OCI-LY7 (cell line): ENCODE results near the gene CES5A. TPM values are rescaled to one million over a fixed set of nuclear protein-coding genes. Genes with fewer than 3 reads are reported as not detected.

ENCODE experiments used
- BruUV-seq: library from RNA; stranded (reverse); fragments of 400-500 nt; replicated peaks from 2 replicates; lab custom pipeline; 2021; lab: Mats Ljungman, UMichigan
- CTCF ChIA-PET: fragments of 300-600 bp; sonication (Branson Sonifier 250); formaldehyde crosslinking; loops from one replicate; lab custom pipeline; 2022; ENCODE audit warnings: antibody characterized with exemption; ENCODE audit not compliant: unreplicated experiment; lab: Charles Lee
- POLR2A ChIA-PET: fragments of 300-600 bp; sonication (Branson Sonifier 250); formaldehyde crosslinking; loops from one replicate; lab custom pipeline; 2022; ENCODE audit warnings: antibody characterized with exemption; lab: Charles Lee
- DNase-seq: peaks from one replicate; pipeline ENCODE4 v3.0.0-alpha.2; 2015; ENCODE audit warnings: low spot score
- H2AFZ ChIP-seq: fragments of 200-600 bp; sonication (generic), shearing (Covaris generic); 2 replicates; pipeline ENCODE4 v1.6.1; 2014; ENCODE audit warnings: mild to moderate bottlenecking, antibody characterized with exemption, low read length, moderate library complexity
- H3K27ac ChIP-seq: fragments of 200-600 bp; sonication (generic); 2 replicates; pipeline ENCODE4 v1.5.1; 2014; ENCODE audit warnings: mixed run types, low read depth, mild to moderate bottlenecking, moderate library complexity, low read length, inconsistent platforms; ENCODE audit not compliant: poor library complexity, severe bottlenecking
- H3K36me3 ChIP-seq: fragments of 200-600 bp; sonication (generic); 2 replicates; pipeline ENCODE4 v1.6.1; 2014; ENCODE audit warnings: mild to moderate bottlenecking, antibody characterized with exemption, low read length, moderate library complexity, mixed read lengths; ENCODE audit not compliant: insufficient read depth
- H3K4me1 ChIP-seq: fragments of 200-600 bp; sonication (generic); 2 replicates; pipeline ENCODE4 v1.5.1; 2014; ENCODE audit warnings: mild to moderate bottlenecking, low read length; ENCODE audit not compliant: insufficient read depth, poor library complexity, severe bottlenecking
- H3K4me2 ChIP-seq: fragments of 200-600 bp; sonication (generic); 2 replicates; pipeline ENCODE4 v1.6.1; 2014; ENCODE audit warnings: mild to moderate bottlenecking, low read length
- H3K4me3 ChIP-seq: fragments of 200-600 bp; sonication (generic); 2 replicates; pipeline ENCODE4 v1.5.1; 2014; ENCODE audit warnings: mild to moderate bottlenecking, low read depth, low read length; ENCODE audit not compliant: poor library complexity, severe bottlenecking
- H3K79me2 ChIP-seq: fragments of 200-600 bp; sonication (generic); 2 replicates; pipeline ENCODE4 v1.6.1; 2016; ENCODE audit warnings: low read depth, mild to moderate bottlenecking, low read length, moderate library complexity, mixed read lengths; ENCODE audit not compliant: insufficient read depth
- H3K9me2 ChIP-seq: fragments of 200-600 bp; sonication (generic); 2 replicates; pipeline ENCODE4 v1.6.1; 2016; ENCODE audit warnings: mild to moderate bottlenecking, low read length, mixed read lengths; ENCODE audit not compliant: insufficient read depth
- H3K9me3 ChIP-seq: fragments of 200-600 bp; sonication (generic); 2 replicates; pipeline ENCODE4 v1.6.1; 2014; ENCODE audit warnings: mild to moderate bottlenecking, mixed run types, low read length, mixed read lengths
- H4K20me1 ChIP-seq: fragments of 200-600 bp; sonication (generic); 2 replicates; pipeline ENCODE4 v1.6.1; 2014; ENCODE audit warnings: mild to moderate bottlenecking, antibody characterized with exemption, low read length, moderate library complexity, mixed read lengths; ENCODE audit not compliant: insufficient read depth
- EZH2phosphoT487 ChIP-seq: fragments of 200-600 bp; sonication (generic); IDR thresholded peaks from 2 replicates; pipeline ENCODE4 v1.6.1; 2018; ENCODE audit warnings: low read depth, borderline replicate concordance, mild to moderate bottlenecking, mixed run types, antibody characterized with exemption, low read length, moderate library complexity, mixed read lengths
- intact Hi-C: fragments of 100-400 bp; cut with micrococcal nuclease; formaldehyde crosslinking; loops from one replicate; pipeline ENCODE4 v1.10.0; 2022; ENCODE audit not compliant: unreplicated experiment
- total RNA-seq, 2 experiments: library from RNA; depleted of rRNA in 1 of 2; stranded (reverse); fragments of >200 nt in 1 of 2; shearing (Covaris generic) in 1 of 2; gene quantifications; 2 replicates each; pipeline ENCODE4 v1.2.3, GENCODE V29; 2014 to 2022
- TF ChIP-seq, protein P1 (sequence below): fragments of 200-600 bp; sonication (generic); conservative IDR thresholded peaks from 2 replicates; pipeline ENCODE4 v1.5.1; 2014; ENCODE audit warnings: mild to moderate bottlenecking, antibody characterized with exemption, low read length, moderate library complexity, mixed read lengths

The CES5A gene
- total RNA-seq, 2 experiments from 2014 or later, result not detected

DNA sequence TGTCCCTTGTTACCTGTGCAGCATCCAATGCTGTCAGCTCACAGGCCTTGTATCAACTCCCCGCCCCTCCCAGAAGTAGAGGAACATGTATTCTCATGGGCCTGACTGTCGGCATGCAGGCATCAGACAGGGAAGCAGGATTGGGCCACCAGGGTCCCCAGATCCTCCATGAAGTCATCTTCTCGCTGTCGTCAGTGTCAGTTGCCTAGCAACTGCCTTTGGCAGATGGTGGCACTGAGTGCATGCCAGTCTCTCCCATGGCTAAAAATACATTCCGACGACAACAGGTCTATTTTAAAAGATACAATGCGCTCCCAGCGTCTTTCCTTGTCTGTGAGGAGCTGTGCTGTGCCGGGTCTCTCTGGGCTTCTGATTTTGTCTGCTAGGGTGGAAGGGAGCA lies 36.8 kb upstream of the CES5A start:
- no peaks in the 10 kb centered on the region for H3K36me3 ChIP-seq
- H3K4me2 ChIP-seq, result no peak overlapping the region
- no peaks in the 10 kb centered on the region for H3K9me3 ChIP-seq
- ChIA-PET CTCF (no interaction called here), POLR2A (no interaction called here)
- BruUV-seq, result no TSS peak
- no peaks in the 10 kb centered on the region for H4K20me1 ChIP-seq
- H3K27ac ChIP-seq, result no peak overlapping the region
- no peak overlapping the region for H3K4me3 ChIP-seq
- no peak for TF ChIP-seq EZH2phosphoT487
- TF ChIP-seq, protein P1, sequence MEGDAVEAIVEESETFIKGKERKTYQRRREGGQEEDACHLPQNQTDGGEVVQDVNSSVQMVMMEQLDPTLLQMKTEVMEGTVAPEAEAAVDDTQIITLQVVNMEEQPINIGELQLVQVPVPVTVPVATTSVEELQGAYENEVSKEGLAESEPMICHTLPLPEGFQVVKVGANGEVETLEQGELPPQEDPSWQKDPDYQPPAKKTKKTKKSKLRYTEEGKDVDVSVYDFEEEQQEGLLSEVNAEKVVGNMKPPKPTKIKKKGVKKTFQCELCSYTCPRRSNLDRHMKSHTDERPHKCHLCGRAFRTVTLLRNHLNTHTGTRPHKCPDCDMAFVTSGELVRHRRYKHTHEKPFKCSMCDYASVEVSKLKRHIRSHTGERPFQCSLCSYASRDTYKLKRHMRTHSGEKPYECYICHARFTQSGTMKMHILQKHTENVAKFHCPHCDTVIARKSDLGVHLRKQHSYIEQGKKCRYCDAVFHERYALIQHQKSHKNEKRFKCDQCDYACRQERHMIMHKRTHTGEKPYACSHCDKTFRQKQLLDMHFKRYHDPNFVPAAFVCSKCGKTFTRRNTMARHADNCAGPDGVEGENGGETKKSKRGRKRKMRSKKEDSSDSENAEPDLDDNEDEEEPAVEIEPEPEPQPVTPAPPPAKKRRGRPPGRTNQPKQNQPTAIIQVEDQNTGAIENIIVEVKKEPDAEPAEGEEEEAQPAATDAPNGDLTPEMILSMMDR, result no peak
- no peak for DNase-seq
- H2AFZ ChIP-seq, result no peak overlapping the region
- no peaks in the 10 kb centered on the region for H3K79me2 ChIP-seq
- intact Hi-C loops, result no loop called here
- H3K9me2 ChIP-seq, result no peaks in the 10 kb centered on the region
- no peaks in the 10 kb centered on the region for H3K4me1 ChIP-seq

DNA sequence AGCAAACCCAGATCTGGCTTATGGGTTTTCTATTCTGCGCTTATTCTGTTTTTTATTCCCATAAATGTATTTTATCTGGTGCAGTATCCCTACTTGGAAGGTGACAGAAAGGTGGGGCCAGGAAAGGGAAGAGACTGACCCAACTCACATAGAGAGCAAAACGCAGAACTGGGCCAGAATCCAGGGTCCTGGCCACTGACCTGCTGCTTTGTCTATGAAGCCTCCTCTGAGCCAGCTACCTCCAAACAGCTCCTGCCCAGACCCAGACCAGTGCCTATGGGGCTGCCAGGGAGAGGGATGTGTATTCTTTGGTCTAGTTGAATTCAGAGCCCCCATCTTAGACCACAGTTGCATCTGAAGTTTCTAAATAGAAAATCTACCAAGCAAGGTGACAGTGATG lies 36.4 kb upstream of the CES5A start:
- no peaks in the 10 kb centered on the region for H3K36me3 ChIP-seq
- intact Hi-C loops, result no loop called here
- no peaks in the 10 kb centered on the region for H3K9me3 ChIP-seq
- H3K4me2 ChIP-seq, result no peak overlapping the region
- no peaks in the 10 kb centered on the region for H3K79me2 ChIP-seq
- TF ChIP-seq, protein P1, result no peak
- no peak for TF ChIP-seq EZH2phosphoT487
- BruUV-seq, result no TSS peak
- H3K4me3 ChIP-seq, result no peak overlapping the region
- ChIA-PET POLR2A (no interaction called here), CTCF (no interaction called here)
- no peaks in the 10 kb centered on the region for H3K9me2 ChIP-seq
- DNase-seq, result no peak
- no peak overlapping the region for H2AFZ ChIP-seq
- no peaks in the 10 kb centered on the region for H4K20me1 ChIP-seq
- no peaks in the 10 kb centered on the region for H3K4me1 ChIP-seq
- no peak overlapping the region for H3K27ac ChIP-seq

DNA sequence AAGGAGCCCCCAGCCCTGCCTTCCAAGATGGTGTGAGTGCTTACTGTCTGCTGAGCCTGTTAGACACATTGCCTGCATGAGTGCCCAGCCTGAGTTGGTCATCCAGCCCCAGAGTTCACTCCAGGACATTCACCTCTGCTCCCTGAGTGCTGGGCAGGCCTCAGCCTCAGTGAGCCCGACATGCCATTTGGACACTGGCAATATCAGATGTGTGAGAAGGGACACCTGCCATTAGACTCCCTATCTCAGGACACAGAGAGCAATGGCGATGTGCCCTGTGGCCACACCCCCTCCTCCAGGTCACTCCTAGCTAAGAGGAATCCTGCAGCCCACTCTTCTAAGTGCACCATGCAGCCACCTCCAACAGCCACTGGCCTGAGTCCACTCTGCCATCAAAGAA lies 34.7 kb upstream of the CES5A start:
- no peak for DNase-seq
- intact Hi-C loops, result no loop called here
- Histone ChIP-seq H3K27ac (no peak overlapping the region), H2AFZ (no peak overlapping the region), H3K4me3 (no peak overlapping the region), H3K36me3 (no peaks in the 10 kb centered on the region), H3K79me2 (no peaks in the 10 kb centered on the region), H3K4me2 (no peak overlapping the region), H3K4me1 (no peaks in the 10 kb centered on the region), H4K20me1 (no peaks in the 10 kb centered on the region), H3K9me2 (no peaks in the 10 kb centered on the region), H3K9me3 (no peaks in the 10 kb centered on the region)
- ChIA-PET POLR2A (no interaction called here), CTCF (no interaction called here)
- TF ChIP-seq EZH2phosphoT487, result no peak
- TF ChIP-seq, protein P1, result no peak
- BruUV-seq, result no TSS peak
